RWPE1 (cell line): ENCODE measurements around the gene HDAC9.

ENCODE experiments used
- CTCF ChIA-PET: fragments of 350-600 bp; sonication (Branson Sonifier 250); formaldehyde crosslinking; extraction: SDS; loops from one replicate; lab custom pipeline; 2021; lab: Yijun Ruan, JAX
- POLR2A ChIA-PET: fragments of 400-600 bp; formaldehyde crosslinking; extraction: SDS; loops from one replicate; lab custom pipeline; 2020; ENCODE audit warnings: antibody characterized with exemption; ENCODE audit not compliant: low non-redundant PET; lab: Yijun Ruan, JAX
- DNase-seq: peaks from one replicate; pipeline ENCODE4 v3.0.0; 2012; ENCODE audit warnings: low spot score
- H3K27ac ChIP-seq: fragments of 450-650 bp; 2 replicates; pipeline ENCODE4 v1.5.1; 2017
- CTCF ChIP-seq: fragments of 450-650 bp; conservative IDR thresholded peaks from 2 replicates; pipeline ENCODE4 v1.5.1; 2017; ENCODE audit warnings: low read depth, mild to moderate bottlenecking

Gene HDAC9

GRCh38 chr7:18555120-18555519 is 59.6 kb downstream of the HDAC9 start:
- CTCF ChIA-PET = interaction anchor here (0.7 kb wide), 1 partner anchor 200 kb away, joined by 3 read pairs; no protein-coding TSS in a partner anchor
- no peak for TF ChIP-seq CTCF
- H3K27ac ChIP-seq = no peak overlapping the region
- POLR2A ChIA-PET = no interaction called here
- DNase-seq = no peak

- no peak for TF ChIP-seq CTCF
- no peak overlapping the region for H3K27ac ChIP-seq
- ChIA-PET POLR2A (no interaction called here), CTCF (no interaction called here)
- peak; percentile 13 for DNase-seq
These were observed 60.4 kb downstream of the HDAC9 start for GRCh38 chr7:18555968-18556367.

GRCh38 chr7:18558503-18558902 is 63.0 kb downstream of the HDAC9 start:
- DNase-seq = no peak
- H3K27ac ChIP-seq = no peak overlapping the region
- ChIA-PET POLR2A (no interaction called here), CTCF (interaction anchor here (0.5 kb wide), 1 partner anchor 204 kb away, joined by 3 read pairs; no protein-coding TSS in a partner anchor)
- no peak for TF ChIP-seq CTCF

GRCh38 chr7:18558910-18559309 is 63.4 kb downstream of the HDAC9 start:
- no peak for TF ChIP-seq CTCF
- peak; percentile 12 for DNase-seq
- POLR2A ChIA-PET = no interaction called here
- CTCF ChIA-PET = interaction anchor here (0.5 kb wide), 2 partner anchors 52 to 204 kb away, joined by 3 read pairs; no protein-coding TSS in a partner anchor
- H3K27ac ChIP-seq = no peak overlapping the region

GRCh38 chr7:18559756-18560155 is 64.2 kb downstream of the HDAC9 start:
- DNase-seq = no peak
- TF ChIP-seq CTCF = no peak
- ChIA-PET CTCF (no interaction called here), POLR2A (no interaction called here)
- no peak overlapping the region for H3K27ac ChIP-seq

GRCh38 chr7:18564779-18565178 is 69.2 kb downstream of the HDAC9 start:
- no peak overlapping the region for H3K27ac ChIP-seq
- ChIA-PET POLR2A (no interaction called here), CTCF (no interaction called here)
- DNase-seq = no peak
- no peak for TF ChIP-seq CTCF

- TF ChIP-seq CTCF = no peak
- DNase-seq = no peak
- H3K27ac ChIP-seq = no peak overlapping the region
- CTCF ChIA-PET = no interaction called here
- POLR2A ChIA-PET = no interaction called here
These were observed 69.8 kb downstream of the HDAC9 start for GRCh38 chr7:18565337-18565736.
